Neural crest cell (in vitro differentiated cells): ENCODE data around the gene SOAT1. TPM values are rescaled to one million over a fixed set of nuclear protein-coding genes. Genes with fewer than 3 reads are reported as not detected.

Source experiments
- DNase-seq: peaks from one replicate; pipeline ENCODE4 v3.0.0; 2021; ENCODE audit warnings: low read depth, mixed read lengths, low spot score
- H3K27ac Mint-ChIP-seq: one replicate; pipeline ENCODE4 v1.8.0; 2021; ENCODE audit warnings: mild to moderate bottlenecking, mixed read lengths; ENCODE audit not compliant: unreplicated experiment
- H3K27me3 Mint-ChIP-seq: 2 replicates; pipeline ENCODE4 v1.8.0; 2021; ENCODE audit warnings: low read depth, mild to moderate bottlenecking, mixed read lengths
- H3K36me3 Mint-ChIP-seq: 2 replicates; pipeline ENCODE4 v1.8.0; 2021; ENCODE audit warnings: low read depth, mild to moderate bottlenecking, mixed read lengths
- H3K4me1 Mint-ChIP-seq: 2 replicates; pipeline ENCODE4 v1.8.0; 2021; ENCODE audit warnings: mixed read lengths
- H3K4me3 Mint-ChIP-seq: one replicate; pipeline ENCODE4 v1.8.0; 2021; ENCODE audit warnings: mild to moderate bottlenecking, mixed read lengths
- H3K9me3 Mint-ChIP-seq: 2 replicates; pipeline ENCODE4 v1.8.0; 2021; ENCODE audit warnings: mixed read lengths
- total RNA-seq: library from RNA; stranded (reverse); gene quantifications from 2 replicates; pipeline ENCODE4 v1.2.1, GENCODE V29; 2021
- TF ChIP-seq, protein P1 (sequence below): fragments of 200-600 bp; sonication (generic); conservative IDR thresholded peaks from 2 replicates; pipeline ENCODE4 v1.5.0; 2021; ENCODE audit warnings: antibody characterized with exemption, mild to moderate bottlenecking

Gene SOAT1
- total RNA-seq, 1 donor from 2014 or later: 44.8 TPM

DNA sequence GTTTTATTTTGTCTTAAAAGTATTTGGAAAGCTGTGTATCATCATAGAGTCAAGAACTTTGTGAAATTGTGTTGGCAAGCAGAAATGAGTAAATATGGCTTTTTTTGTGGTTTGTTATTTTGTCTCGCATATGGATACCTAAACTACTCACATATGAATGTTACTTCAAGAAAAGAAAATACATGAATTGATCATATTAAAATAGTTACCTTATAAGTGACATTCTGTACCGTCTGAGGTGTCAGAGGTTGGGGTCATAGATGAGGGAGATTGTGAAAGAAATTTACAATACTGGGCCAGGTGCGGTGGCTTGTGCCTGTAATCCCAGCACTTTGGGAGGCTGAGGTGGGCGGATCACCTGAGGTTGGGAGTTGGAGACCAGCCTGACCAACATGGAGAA lies 40.8 kb downstream of the SOAT1 start:
- no peaks in the 10 kb centered on the region for H3K27me3 Mint-ChIP-seq
- H3K4me3 Mint-ChIP-seq: no peak overlapping the region
- DNase-seq: no peak
- H3K4me1 Mint-ChIP-seq: no peaks in the 10 kb centered on the region
- H3K36me3 Mint-ChIP-seq: peaks cover 11% of the 10 kb centered on the region
- peaks cover 2% of the 10 kb centered on the region for H3K9me3 Mint-ChIP-seq
- TF ChIP-seq, protein P1, sequence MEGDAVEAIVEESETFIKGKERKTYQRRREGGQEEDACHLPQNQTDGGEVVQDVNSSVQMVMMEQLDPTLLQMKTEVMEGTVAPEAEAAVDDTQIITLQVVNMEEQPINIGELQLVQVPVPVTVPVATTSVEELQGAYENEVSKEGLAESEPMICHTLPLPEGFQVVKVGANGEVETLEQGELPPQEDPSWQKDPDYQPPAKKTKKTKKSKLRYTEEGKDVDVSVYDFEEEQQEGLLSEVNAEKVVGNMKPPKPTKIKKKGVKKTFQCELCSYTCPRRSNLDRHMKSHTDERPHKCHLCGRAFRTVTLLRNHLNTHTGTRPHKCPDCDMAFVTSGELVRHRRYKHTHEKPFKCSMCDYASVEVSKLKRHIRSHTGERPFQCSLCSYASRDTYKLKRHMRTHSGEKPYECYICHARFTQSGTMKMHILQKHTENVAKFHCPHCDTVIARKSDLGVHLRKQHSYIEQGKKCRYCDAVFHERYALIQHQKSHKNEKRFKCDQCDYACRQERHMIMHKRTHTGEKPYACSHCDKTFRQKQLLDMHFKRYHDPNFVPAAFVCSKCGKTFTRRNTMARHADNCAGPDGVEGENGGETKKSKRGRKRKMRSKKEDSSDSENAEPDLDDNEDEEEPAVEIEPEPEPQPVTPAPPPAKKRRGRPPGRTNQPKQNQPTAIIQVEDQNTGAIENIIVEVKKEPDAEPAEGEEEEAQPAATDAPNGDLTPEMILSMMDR: no peak
- no peak overlapping the region for H3K27ac Mint-ChIP-seq

DNA sequence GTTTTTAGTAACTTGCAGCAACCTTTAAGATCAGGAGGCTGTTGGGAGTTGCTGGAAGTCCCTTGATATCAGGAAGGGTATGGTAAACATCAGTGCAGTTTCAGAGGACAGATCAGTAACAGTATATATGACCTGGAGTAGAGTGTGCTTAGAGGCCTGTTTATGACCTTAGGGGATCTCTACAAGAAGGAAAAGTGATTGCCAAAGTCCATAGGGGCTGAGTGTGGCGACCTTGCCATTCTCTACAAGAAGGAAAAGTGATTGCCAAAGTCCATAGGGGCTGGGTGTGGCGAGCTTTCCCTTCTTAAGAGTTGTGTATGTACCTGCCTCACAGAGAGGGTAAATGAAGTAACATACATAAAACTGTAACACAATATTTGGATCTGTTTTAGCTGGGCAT lies 43.7 kb downstream of the SOAT1 start:
- H3K27ac Mint-ChIP-seq: no peak overlapping the region
- H3K4me1 Mint-ChIP-seq: no peaks in the 10 kb centered on the region
- peaks cover 8% of the 10 kb centered on the region for H3K36me3 Mint-ChIP-seq
- no peaks in the 10 kb centered on the region for H3K9me3 Mint-ChIP-seq
- no peak overlapping the region for H3K4me3 Mint-ChIP-seq
- no peak for DNase-seq
- TF ChIP-seq, protein P1: no peak
- no peaks in the 10 kb centered on the region for H3K27me3 Mint-ChIP-seq

DNA sequence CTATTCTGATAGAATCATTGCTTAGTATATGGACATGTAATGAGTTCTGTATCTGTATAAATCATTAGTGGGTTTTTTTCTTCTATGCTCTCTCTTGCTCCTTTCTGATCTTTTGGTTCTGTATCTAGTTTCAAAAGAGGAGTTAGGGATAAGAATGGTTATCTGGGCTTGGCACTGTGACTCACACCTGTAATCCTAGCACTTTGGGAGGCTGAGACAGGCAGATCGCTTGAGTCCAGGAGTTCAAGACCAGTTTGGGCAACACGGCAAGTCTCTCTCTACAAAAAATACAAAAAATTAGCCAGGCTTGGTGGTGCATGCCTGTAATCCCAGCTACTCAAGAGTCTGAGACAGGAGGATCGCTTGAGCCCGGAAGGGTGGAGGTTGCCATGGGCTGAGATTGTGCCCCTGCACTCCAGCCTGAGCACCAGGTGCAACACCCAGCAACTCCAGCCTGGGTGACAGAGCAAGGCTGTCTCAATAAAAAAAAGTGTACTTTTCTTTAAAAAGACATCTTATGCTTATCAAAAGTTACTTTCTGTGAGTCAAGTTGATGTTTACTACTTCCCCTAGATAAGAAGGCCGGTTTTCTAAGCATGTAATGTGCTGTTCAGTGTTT lies 44.5 kb downstream of the SOAT1 start:
- H3K9me3 Mint-ChIP-seq: no peaks in the 10 kb centered on the region

DNA sequence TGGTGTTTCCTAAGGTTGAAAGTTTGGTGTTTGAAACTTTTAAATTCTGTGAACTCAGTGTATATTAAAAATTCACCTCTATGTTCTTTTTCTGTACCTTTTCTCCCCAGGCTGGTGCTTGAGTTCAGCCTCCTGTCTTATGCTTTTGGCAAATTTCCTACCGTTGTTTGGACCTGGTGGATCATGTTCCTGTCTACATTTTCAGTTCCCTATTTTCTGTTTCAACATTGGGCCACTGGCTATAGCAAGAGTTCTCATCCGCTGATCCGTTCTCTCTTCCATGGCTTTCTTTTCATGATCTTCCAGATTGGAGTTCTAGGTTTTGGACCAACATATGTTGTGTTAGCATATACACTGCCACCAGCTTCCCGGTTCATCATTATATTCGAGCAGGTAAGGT lies 47.3 kb downstream of the SOAT1 start:
- no peak overlapping the region for H3K27ac Mint-ChIP-seq
- no peaks in the 10 kb centered on the region for H3K4me1 Mint-ChIP-seq
- no peaks in the 10 kb centered on the region for H3K9me3 Mint-ChIP-seq
- TF ChIP-seq, protein P1: no peak
- DNase-seq: no peak
- H3K27me3 Mint-ChIP-seq: no peaks in the 10 kb centered on the region
- H3K36me3 Mint-ChIP-seq: peaks cover 9% of the 10 kb centered on the region
- H3K4me3 Mint-ChIP-seq: no peak overlapping the region

More for the DNA sequence above, 44.5 kb downstream of the SOAT1 start:
- H3K36me3 Mint-ChIP-seq: peaks cover 8% of the 10 kb centered on the region
- TF ChIP-seq, protein P1: no peak
- DNase-seq: no peak
- no peaks in the 10 kb centered on the region for H3K27me3 Mint-ChIP-seq
- no peak overlapping the region for H3K4me3 Mint-ChIP-seq
- no peak overlapping the region for H3K27ac Mint-ChIP-seq
- no peaks in the 10 kb centered on the region for H3K4me1 Mint-ChIP-seq

DNA sequence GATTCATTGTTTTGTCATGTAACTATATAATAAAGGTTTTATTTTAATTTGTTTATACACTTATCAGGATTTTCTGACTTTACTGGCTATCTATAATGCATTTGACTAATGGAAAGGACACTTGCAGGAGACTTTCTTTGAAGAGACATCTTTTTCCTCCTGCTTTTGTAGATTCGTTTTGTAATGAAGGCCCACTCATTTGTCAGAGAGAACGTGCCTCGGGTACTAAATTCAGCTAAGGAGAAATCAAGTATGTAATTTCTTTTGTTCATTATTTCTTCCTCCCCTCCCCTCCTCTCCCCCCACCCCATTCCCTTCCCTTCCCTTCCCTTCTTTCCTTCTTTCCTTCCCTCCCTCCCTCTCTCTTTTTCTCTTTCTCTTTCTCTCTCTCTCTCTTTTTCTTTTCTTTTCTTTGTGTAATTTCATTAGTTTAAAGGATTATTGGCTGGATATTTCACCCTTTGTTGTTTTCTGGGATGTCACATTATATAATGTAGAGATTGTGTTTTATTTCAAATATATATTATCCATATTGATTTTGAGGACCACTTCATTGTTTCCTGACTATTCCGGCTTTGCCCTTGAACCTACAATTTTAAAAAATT lies 48.4 kb downstream of the SOAT1 start:
- Mint-ChIP-seq H3K4me3 (no peak overlapping the region), H3K36me3 (peaks cover 9% of the 10 kb centered on the region), H3K27me3 (no peaks in the 10 kb centered on the region), H3K9me3 (no peaks in the 10 kb centered on the region), H3K27ac (no peak overlapping the region), H3K4me1 (no peaks in the 10 kb centered on the region)
- no peak for DNase-seq
- TF ChIP-seq, protein P1: no peak
